Endometrial microvascular endothelial cells (primary cell): ENCODE results near the gene PACS1. TPM values are rescaled to one million over a fixed set of nuclear protein-coding genes. Genes with fewer than 3 reads are reported as not detected.
"Not testable (repeated sequence)": the region's sequence is repeated elsewhere in the genome, so short reads cannot be mapped to it uniquely, and the experiment has no call there.

Source experiments
- in situ Hi-C: cut with HindIII; loops from 2 replicates; pipeline ENCODE4 v1.10.0; 2017; ENCODE audit warnings: low sequenced_read_pairs, low pct_unique_long_range_greater_than_20kb; ENCODE audit errors: inconsistent ontology term
- total RNA-seq: library from RNA; depleted of rRNA; stranded (reverse); fragments of >200 nt; gene quantifications from one replicate; pipeline ENCODE4 v1.2.3, GENCODE V29; 2015; ENCODE audit errors: inconsistent ontology term

Gene PACS1
- total RNA-seq, 1 donor from 2014 or later = 17.7 TPM

DNA sequence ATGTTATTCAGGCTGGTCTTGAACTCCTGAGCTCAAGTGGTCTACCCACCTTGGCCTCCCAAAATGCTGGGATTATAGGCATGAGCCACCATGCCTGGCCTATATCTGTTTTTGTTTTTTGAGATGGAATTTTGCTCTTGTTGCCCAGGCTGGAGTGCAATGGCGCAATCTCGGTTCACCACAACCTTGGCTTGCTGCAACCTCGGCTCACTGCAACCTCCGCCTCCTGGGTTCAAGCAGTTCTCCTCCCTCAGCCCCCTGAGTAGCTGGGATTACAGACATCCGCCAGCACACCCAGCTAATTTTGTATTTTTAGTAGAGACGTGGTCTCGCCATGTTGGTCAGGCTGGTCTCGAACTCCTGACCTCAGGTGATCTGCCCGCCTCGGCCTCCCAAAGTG is 29.7 kb downstream of the PACS1 start:
- in situ Hi-C loops = not testable (repeated sequence)

DNA sequence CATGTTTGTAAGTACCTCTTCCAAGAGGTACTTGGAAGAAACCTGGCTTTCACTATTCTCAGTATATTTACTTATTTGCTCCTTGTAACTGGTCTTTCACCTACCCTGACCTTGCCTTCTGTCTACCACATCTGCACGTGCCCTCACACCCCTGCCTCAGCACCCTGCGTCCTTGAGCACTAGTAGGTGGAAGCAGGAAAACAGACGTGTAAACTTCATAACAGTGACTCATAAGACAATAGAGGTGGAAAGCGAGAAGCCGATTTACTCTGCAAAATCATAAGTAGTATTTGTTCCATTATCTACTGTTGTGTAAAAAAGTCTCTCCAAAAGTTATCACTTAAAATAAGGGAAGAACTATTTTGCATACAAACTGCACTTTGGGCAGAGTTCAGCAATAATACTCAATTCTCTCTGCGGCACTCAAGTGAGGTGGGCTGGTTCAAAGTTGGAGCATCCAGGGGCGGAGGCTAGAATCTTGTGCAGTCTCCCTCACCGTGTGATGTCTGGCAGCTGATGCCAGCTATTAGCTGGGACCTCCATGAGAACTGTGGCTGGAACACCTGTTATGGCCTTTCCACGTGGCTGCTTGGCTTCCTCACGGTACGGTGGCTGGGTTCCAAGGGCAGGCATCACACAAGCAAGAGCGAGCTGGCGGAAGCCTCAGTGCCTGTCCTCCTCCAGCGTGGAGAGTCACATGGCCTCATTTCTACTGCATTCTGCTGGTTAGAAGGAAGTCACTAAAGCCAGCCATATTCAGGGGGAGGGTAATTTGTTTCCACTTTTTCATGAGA is 30.4 kb downstream of the PACS1 start:
- in situ Hi-C loops = no loop called here

DNA sequence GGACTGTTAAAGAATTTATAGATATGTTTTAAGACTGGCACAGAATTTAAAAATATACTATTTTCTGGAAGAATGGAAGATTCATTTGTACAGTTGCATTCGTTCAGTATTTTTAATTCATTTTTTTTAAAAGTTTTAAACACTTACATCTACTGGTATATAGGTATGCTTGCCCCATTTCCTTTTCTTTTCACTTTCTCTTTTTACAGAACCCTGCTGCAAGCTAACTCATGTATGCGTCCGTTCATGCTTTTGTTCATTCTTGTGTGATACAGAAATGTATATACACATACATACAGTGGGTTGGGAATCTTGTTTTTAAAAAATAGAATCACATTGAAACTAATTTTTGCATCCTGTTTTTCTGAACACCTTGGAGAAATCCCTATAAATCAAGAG is 31.0 kb downstream of the PACS1 start:
- in situ Hi-C loops = no loop called here

DNA sequence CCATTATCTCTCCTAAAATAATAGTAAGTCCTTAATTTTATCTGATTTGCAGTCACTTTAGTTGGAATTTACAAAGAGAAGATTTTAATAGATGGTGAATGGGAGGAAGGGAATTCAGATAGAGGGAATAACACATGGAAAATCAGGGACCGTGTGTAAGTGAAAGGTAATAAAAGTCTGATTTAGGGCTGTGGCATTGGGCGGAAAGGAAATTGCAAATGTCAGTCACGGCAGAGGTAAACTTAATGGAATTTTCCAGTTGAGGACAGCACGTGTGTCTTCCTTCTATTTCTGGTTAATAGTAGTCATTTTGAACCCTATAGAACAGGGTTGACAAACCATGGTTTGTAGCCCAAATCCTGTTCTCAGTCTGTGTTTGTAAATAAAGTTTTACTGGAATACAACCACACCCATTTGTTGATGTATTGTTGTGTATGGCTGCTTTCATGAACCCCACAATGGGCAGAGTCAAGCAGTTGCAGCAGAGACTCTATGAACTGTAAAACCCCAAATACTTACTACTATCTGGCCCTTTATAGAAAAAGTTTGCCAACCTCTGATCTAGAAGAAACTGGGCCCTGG is 34.1 kb downstream of the PACS1 start:
- in situ Hi-C loops = no loop called here

DNA sequence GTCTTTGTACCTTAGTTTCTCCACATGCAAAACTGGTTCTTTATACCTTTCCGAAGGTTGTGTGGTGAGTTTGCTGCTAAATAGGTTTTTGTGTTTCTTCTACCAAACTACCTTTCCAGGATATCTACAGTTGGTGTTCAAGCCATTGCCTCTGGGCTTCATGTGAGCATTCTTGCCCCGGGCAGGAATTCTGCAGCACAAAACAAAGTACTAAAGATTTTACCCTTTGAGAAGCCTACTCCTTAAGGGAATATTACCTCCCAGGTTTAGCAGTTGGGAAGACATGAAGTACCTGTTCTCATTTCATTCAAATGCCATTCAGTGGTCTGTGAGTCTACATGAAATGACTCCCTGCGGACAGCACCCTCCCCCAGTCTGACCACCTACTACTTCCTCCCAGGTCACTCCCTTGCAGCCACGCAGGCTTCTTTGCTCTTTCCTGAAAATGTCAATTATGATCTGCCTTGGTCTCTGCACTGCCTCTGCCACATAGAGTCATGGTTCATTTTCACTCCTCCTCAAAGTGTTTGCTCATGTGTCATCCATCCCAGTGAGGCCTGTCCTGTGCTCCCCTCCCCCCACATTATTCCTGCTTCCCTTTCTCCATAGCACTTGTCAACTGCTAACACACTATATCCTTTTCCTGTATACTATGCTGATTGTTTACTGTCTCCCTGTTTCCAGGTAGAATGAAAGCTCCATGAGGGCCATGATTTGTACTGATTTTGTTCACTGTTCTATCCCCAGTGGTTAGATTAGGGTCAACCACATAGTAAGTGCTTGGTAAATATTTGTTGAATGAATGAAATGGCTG is 36.9 kb downstream of the PACS1 start:
- in situ Hi-C loops = no loop called here

DNA sequence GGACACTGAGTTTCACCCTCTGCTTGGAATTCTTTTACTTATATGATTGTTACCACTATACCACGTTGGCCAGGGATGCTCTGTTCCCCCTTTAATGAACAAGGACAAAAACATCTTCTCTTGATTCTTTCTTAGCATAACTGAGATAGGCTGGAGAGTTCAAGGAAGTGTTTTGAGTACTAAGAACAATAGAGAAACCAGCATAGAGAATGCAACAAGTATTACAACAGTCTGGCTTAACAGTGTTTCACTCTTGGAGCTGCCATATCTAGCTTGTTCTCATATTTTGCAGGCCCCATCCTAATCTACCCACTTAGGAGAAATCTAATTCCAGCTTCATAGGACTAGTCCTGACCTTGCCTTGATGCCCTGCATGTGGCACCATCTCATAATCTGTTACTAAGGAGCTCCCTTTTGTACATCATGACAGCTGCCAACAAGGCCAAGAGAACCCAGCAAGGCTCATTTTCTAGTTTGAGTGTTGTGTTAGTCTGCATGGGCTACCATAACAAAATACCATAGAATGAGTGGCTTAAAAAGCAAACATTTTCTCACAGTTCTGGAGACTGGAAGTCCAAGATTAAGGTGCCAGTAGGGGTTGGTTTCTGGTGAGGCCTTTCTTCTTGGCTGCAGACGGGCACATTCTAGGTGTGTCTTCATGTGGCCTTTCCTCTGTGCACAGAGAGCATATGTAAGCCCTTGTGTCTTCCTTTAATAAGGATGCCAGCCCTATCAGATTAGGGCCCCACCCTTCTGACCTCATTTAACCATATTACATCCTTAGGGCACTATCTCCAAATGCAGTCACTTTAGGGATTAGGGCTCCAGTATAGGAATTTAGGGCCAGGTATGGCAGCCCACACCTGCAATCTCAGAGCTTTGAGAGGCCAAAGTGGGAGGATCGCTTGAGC is 37.8 kb downstream of the PACS1 start:
- in situ Hi-C loops = no loop called here

DNA sequence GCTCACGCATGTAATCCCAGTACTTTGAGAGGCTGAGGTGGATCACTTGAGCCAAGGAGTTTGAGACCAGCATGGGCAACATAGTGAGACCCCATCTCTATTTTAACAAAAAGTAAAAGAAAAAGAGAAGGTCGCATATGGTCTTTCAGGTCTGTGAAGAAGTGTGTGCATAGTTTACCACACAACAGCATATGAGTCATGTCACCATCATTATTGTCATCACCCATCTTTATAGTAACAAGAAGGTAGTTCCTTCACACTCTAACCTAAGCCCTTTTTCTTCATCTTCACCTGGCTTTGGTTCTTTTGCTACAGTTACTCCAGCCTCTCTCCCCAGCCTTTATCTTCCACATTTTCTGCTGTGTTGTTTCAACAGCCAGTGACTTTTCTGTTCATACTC is 39.2 kb downstream of the PACS1 start:
- in situ Hi-C loops = no loop called here

DNA sequence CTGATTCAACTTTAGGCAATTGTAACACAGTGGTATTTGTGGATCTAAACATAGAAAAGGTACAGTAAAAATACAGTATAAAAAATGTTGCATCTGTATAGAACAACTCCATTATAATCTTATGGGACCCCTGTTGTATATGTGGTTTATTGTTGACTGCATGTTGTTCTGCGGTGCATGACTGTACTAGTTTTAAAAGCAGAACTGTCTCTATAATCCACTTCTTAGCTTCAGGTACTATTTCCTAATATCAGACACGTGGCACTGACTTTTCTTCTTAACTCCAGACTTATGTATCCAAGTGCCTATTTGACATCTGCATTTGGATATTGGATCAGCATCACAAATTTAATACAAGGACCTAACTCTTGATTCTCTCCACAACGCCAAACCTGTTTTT is 41.1 kb downstream of the PACS1 start:
- in situ Hi-C loops = no loop called here

DNA sequence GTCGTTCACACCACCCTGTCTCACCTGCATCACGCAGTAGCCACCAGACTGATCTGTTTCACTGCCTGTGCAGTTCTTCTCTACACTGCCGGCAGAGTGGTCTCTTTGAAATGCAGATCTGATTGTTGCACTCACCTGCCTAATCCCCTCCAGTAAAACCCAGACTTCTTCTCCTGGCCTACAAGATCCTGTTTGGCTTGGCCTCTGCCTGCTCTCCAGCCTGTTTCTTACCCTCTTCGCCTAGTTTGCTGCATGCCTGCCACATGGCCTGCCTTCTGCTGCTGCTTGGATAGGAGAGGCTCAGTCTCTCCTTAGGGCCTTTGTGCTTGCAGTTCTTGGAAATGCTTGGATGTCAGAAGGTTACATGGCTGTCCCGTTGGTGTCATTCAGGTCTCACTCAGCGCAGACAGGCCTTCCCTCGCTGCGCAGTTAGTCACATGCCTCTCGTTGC is 42.0 kb downstream of the PACS1 start:
- in situ Hi-C loops = no loop called here

DNA sequence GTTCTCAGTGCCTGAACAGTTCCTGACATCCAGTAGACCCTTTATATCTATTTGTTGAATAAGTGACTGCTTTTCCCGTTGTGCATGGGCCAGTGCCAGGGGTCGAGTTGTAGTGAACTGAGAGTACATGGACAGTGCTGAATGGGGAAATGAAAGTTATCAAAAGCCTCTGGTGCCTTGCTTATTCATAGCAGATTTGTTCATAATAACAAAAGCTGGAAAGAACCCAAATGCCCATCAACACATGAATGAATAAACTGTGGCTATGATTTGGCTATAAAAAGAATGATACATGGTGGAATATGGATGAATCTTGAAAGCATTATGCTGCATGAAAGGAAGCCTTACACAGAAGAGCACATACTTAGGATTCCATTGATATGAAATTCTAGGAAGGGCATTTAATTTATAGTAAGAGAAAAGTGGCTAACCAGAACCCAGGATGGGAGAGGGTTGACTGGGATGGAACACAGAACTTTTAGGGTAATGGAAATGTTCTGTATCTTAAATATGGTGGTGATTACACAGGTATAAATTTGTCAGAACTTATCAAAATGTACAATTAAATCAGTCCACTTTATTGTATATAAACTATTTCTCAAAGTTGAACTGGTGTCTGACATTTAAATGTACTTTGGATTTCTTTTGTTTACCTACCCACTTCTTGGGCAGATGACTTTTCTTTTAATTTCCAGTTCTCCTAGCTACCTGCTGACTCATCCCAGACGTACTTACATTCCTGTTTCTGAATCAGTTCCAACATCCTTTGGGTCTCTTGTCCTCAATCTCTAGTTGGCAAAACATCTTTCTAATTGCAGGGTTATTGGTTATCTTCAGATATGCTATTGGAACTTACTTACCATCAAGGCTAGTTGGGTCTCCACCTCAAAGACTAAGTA is 42.8 kb downstream of the PACS1 start:
- in situ Hi-C loops = no loop called here

DNA sequence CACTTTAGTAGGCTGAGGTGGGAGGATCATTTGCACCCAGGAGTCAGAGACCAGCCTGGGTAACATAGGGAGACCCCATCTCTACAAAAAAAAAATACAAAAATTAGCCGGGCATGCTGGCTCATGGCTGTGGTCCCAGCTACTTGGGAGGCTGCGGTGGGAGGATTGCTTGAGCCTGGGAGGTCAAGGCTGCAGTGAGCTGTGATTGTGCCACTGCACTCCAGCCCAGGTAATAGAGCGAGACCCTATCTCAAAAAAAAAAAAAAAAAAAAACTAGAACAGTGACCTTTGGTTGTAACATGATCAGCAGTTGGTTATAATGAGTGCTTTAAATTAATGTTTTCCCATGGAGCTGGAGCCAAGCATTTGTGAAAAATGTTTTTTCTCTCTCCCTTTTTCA is 44.9 kb downstream of the PACS1 start:
- in situ Hi-C loops = not testable (repeated sequence)

DNA sequence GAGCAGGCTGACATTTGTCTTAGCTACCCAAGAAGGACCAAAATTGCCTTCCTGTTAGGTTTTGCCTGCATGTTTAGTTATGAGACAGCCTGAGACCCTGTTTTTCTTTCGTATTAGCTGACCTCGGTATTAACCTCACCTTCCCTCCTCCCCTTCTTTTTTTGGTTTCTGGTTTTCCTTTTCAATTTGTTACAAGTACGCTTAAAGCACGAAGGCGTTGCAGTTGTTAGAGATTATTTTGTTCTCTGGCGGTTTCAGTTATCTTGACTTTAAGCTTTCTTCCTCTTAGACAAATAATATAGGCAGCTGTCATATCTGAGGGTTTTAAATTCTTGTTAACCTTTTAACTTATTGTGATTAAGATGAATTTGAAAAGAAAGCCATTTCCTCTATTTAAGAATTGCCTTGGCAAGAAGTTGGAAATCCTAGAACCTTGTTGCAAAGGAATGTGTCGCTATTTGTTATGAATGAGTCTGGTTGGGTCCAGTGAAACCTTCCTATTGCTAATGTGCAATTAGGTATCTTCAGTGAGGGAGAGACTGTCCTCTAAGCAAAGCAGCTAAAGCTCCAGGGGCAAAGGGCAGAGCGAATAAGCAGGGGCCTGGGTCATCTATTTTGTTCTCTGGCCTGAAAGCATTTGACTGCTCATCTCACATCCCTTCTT is 45.7 kb downstream of the PACS1 start:
- in situ Hi-C loops = no loop called here

DNA sequence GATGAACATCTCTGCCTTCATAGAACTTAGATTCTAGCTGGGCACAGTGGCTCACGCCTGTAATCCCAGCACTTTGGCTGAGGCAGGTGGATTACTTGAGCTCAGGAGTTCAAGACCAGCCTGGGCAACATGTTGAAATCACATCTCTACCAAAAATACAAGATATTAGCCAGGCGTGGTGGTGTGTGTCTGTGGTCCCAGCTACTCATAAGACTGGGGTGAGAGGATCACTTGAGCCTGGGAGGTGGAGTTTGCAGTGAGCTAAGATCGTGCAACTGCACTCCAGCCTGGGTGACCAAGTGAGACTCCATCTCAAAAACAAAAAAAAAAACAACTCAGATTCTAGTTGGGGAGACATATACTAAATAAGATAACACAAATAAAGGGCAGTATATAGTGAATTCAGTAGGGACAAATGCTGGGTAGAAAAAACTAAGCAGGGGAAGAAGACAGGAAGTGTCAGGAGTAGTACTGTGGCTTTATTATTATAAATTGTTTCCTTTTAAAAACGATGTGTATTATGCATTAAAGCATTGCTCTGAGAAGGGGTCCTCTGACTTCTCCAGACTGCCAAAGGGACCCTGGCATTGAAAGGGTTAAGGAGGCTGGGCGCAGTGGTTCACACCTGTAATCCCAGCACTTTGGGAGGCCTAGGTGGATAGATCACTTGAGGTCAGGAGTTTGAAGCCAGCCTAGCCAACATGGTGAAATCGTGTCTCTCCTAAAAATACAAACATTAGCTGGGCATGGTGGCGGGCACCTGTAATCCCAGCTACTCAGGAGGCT is 46.7 kb downstream of the PACS1 start:
- in situ Hi-C loops = no loop called here

DNA sequence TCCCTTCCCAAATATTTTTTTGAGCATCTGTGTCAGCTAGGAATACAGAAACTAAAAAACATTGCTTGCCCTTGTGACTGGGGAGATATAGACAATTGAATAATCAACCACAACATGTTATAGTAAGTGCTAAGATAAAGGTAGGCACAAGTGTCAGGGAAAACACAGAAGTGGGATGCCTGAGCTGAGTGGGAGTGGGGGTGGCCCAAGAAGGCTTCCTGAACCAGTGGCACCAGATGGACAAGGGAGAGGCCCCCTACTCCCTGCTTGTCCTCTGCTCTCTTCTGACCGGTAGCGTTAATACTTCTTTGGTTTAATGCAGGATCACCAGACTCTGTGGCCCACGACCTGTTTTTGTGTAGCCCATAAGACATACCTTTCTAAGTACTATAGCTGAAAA is 48.8 kb downstream of the PACS1 start:
- in situ Hi-C loops = no loop called here

DNA sequence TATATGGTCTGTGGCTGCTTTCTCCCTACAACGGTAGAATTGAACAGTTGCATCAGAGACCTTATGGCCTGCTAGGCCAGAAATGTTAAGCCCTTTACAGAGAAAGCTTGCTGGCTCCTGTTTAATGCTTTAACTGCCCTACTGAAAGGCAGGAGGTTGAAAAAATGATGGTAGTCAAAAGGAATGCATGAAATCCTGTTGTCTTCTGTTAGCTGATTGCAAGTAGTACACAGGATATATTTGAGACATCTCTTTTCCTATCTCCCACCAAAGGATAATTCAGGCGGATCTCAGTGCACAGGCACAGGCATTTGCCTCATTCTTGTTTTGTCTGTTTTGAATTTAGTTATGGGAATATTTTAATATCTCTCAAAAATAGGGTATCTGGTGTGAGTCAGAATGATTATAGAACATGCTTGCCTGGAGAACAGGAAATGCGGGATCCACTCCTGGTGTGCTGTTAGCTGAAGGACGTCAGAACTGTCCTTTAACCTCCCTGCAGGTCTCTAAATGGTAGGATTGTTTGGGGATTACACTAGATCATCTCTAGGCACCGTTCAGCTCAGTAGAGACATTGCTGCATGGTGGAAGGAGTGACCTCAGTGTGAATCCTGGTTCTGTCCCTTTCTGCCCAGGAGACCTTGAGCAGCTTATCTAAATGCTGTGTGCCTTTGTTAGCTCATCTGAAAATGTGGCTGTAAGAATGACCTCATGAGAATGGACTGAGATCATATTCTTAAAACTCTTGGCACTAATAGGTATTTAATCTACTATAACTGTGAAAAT is 49.5 kb downstream of the PACS1 start:
- in situ Hi-C loops = no loop called here

DNA sequence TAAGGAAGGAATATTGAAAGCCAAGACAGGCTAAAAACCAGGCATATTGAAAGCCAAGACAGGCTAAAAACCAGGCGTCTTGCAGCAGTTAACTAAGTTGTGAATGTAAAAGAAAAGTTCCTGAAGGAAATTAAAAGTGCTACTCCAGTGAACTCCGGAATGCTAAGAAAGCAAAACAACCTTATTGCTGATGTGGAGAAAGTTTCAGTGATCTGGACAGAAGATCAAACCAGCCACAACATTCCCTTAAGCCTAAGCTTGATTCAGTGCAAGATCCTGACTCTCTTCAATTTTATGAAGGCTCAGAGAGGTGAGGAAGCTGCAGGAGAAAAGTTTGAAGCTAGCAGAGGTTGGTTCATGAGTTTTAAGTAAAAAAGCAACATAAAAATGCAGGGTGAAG is 51.4 kb downstream of the PACS1 start:
- in situ Hi-C loops = no loop called here
